Ecto neural progenitor cell (in vitro differentiated cells): ENCODE measurements around the gene TIMP1.

Experiments
- DNase-seq: peaks from one replicate; pipeline ENCODE4 v3.0.0-alpha.2; 2018; ENCODE audit warnings: low spot score

Gene TIMP1

GRCh38 chrX:47581731-47582647 is at the start of gene TIMP1:
Gene TIMP1, plus strand, starts transcription at chrX:47582436. Its CDS starts 980 bp downstream, at chrX:47583416.
- DNase-seq = peak; percentile 85

DNA sequence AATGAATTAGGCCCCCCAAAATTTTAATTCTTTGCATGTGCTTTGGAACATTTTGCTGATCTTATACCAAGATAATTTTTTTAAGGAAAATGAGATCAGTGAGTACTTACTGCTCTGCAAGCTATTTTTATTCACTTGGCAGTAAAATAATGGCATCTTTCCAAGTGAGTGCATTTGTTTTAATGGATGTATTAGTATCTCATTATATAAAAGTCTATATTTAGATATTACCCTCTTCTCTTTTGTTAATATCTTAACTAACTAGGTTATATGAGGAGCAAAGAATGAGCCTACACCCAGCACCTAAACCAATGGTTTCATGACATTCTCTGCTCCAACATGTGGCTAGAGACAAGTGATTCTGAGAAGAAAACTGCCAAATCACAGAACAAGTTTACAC is 42.4 kb upstream of the TIMP1 start:
- no peak for DNase-seq

GRCh38 chrX:47540754-47541538 is 41.3 kb upstream of the TIMP1 start:
- DNase-seq = peak; percentile 73

- no peak for DNase-seq
Observed at GRCh38 chrX:47543496-47543895, 38.7 kb upstream of the TIMP1 start.

DNA sequence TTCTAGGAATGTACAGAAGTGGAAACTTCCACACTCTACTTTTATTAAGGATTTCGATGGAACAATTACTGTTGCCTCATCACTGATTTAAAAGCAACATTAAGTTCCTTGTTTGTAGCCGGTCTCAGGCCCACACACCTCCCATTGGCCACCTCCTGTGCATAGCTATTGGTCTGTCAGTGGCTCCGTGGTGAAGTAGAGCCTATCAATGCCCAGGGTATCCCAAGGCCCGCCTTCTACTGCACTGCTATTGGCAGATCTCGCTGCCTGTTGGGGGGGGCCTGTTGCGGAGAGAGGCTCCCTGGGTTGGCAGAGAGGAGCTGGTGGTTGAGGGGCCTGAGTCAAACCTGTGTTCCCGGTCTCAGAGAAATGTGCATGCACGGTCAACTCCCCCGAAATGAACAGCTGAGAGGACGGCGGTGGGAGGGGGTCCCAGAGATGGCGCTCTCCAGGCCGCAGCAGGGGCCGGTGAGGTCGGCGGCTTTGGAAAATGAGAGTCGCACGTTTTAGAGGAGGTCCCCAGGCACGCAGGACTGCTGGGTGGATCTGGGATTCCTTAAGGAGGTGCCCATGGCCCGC is 26.1 kb upstream of the TIMP1 start:
- peak; percentile 84 for DNase-seq

- DNase-seq = no peak
Observed at GRCh38 chrX:47558436-47558835, 23.8 kb upstream of the TIMP1 start.

GRCh38 chrX:47560179-47560933 is 21.9 kb upstream of the TIMP1 start:
- no peak for DNase-seq

DNA sequence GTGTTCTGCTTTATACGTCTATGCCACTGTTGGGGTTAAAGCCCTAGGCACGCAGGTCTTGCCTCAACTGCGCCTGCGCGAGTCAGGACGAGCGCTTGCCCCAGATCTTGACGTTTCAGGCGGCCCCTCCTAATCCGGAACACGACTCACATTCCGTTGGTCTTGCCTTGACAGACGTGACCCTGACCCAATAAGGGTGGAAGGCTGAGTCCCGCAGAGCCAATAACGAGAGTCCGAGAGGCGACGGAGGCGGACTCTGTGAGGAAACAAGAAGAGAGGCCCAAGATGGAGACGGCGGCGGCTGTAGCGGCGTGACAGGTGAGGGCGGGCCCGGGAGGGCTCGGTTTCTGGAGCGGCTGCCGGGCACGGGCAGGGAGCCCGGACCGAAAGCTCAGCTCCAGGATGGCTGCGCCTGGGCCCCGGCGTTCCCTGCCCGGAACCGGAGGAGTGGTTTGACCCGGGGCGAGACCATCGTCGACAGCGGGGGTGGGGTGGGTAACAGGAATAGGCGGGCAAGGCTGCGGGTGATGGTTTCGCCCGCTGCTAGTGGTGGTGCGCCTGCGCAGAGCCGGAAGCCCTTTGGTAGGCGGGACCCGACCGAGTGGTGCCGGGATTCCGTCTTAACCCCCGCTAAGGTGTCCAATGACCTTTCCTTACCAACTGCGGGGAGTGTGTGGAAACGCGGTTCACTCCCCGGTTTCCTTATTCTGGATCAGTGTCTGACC is 21.1 kb upstream of the TIMP1 start, which contains the start of gene ARAF:
Gene ARAF, plus strand, starts transcription at position 272 of the 725 bp plus-strand sequence. CDS start 1,763 bp downstream, outside the sequence.
- DNase-seq = peak; percentile 93

DNA sequence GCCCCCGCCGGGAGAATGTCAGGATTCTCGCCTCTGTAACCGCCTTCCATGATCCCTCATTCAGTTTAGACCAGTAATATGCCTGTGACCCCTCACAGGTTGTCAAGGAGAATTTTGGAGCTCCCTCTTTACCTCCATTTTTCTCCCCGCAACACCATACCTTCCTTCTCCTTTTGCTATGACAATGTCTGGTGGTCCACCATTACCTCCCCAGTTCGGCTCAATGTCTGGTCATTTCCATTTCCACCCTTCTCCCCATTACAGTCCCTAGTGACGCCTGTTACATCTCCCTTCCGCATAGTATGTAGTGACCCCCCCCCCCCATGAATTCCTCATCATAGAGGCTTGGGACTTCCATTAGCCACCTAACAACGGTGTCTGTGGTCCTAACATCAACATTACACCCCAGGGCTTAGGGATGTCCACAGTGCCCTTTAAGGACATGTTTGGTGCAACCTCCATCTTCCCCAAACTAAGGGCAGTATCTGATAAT is 20.5 kb upstream of the TIMP1 start:
- DNase-seq = no peak

DNA sequence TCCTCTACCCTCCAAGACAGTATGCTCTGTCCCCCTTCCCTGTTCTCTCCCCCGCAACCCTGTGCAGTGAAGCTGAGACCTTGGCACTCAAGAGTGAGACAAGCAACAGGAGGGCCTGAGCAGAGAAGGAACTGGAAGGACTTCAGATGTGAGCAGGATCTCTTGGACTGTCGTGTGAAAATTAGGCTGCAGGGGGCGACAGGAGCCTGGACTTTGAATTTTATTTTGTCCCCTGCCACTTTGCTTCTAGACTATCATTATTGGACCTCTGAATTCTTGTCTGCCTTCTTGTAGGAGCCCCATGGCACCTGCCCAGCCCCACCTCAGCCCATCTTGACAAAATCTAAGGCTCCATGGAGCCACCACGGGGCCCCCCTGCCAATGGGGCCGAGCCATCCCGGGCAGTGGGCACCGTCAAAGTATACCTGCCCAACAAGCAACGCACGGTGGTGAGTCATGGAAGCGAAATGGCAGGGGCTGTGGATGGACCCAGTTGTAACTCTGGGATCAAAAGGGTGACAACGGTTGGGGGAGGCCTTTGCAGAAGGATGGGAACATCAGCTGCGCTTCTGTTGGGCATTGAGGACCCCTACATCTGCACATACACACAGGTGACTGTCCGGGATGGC is 19.5 kb upstream of the TIMP1 start:
- no peak for DNase-seq

GRCh38 chrX:47563801-47564315 is 18.4 kb upstream of the TIMP1 start:
- no peak for DNase-seq

DNA sequence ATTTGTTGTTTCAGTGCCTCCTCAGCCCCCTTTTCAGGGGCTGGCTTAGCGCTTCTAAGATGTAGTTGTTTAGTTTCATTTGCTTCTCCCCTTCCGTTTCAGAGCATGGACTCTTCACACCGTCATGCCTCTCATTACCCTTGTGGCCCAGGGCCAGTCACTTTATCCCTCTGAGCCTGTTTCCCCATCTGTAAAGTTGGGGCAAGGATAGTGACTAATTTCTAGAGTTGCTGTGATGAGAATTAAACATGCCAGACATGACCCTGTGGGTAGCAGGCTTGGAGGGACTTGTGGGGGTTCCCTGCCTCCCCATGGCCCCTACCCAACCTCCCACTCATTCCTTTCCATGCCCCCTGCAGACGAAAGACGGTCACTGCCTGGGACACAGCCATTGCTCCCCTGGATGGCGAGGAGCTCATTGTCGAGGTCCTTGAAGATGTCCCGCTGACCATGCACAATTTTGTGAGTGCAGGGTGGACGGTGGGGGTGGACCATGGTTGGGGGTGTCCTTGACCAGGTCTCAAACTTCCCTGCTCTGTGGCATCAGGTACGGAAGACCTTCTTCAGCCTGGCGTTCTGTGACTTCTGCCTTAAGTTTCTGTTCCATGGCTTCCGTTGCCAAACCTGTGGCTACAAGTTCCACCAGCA is 17.7 kb upstream of the TIMP1 start:
- no peak for DNase-seq

- DNase-seq = no peak
Observed at GRCh38 chrX:47566841-47567240, 15.4 kb upstream of the TIMP1 start.

DNA sequence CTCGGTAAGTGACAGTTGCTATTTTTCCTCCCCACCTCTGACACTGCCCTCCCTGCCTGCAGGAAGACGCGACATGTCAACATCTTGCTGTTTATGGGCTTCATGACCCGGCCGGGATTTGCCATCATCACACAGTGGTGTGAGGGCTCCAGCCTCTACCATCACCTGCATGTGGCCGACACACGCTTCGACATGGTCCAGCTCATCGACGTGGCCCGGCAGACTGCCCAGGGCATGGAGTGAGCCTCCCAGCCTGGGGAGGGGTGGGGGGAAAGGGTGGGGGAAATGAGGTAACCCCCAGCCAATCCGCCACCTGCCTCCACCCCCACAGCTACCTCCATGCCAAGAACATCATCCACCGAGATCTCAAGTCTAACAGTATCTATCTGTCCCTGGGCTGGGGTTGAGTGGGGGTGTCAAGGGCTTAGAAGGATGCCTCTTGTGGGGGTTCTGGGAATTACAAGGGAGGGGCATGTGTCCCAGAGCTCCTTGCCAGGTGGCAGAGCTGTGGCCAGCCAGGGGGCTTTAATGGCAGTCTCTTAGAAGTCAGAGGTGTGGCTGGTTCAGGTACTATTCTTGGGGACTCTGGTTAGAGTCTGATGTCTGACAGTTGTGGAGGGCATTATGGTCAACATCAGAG is 13.5 kb upstream of the TIMP1 start:
- DNase-seq = no peak

DNA sequence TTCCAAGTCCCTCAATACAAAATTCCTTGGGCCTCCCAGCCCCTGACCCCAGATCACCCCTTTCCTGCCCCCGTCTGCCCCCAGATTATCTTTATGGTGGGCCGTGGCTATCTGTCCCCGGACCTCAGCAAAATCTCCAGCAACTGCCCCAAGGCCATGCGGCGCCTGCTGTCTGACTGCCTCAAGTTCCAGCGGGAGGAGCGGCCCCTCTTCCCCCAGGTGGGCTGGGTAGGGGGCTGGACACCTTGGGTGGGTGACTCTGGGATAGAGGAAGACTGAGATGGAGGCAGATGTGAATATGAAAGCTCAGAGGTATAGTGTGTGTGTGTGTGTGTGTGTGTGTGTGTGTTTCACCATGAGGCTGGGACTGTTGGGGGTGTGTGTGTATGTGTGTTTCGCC is 11.4 kb upstream of the TIMP1 start:
- no peak for DNase-seq

DNA sequence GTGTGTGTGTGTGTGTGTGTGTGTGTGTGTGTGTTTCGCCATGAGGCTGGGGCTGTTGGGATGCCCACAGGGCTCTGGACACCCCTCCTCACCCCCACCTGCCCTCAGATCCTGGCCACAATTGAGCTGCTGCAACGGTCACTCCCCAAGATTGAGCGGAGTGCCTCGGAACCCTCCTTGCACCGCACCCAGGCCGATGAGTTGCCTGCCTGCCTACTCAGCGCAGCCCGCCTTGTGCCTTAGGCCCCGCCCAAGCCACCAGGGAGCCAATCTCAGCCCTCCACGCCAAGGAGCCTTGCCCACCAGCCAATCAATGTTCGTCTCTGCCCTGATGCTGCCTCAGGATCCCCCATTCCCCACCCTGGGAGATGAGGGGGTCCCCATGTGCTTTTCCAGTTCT is 11.0 kb upstream of the TIMP1 start:
- DNase-seq = no peak

GRCh38 chrX:47571896-47572295 is 10.3 kb upstream of the TIMP1 start:
- DNase-seq = no peak

- DNase-seq = no peak
Observed at GRCh38 chrX:47572773-47573340, 9.4 kb upstream of the TIMP1 start.
